Transverse colon (tissue), 4 donors: ENCODE measurements around the gene CXorf38. TPM values are rescaled to one million over a fixed set of nuclear protein-coding genes. Genes with fewer than 3 reads are reported as not detected.
A peak's percentile ranks its signal among the peaks of the same experiment; 100 is the strongest.

ENCODE experiments used
- DNase-seq: peaks from one replicate; pipeline ENCODE4 v3.0.0-alpha.2; 2019
- H3K27ac ChIP-seq, 4 donors: fragments of 200-600 bp; sonication (generic); 2 replicates each; pipeline ENCODE4 v1.5.1; 2016 to 2018; ENCODE audit warnings: inconsistent platforms in 4 of 4
- H3K27me3 ChIP-seq: fragments of 200-600 bp; sonication (generic); 2 replicates; pipeline ENCODE4 v1.5.1; 2017; ENCODE audit warnings: inconsistent platforms
- H3K36me3 ChIP-seq, 4 donors: fragments of 200-600 bp; sonication (generic); 2 replicates each; pipeline ENCODE4 v1.5.1; 2017 to 2019; ENCODE audit warnings: inconsistent platforms in 4 of 4
- H3K4me1 ChIP-seq, 4 donors: fragments of 200-600 bp; sonication (generic); 2 replicates each; pipeline ENCODE4 v1.5.1; 2017 to 2020; ENCODE audit warnings: inconsistent platforms in 4 of 4
- H3K4me3 ChIP-seq, 4 donors: fragments of 200-600 bp; sonication (generic); 1 replicate in 1 of 4; 2 replicates in 3 of 4; pipeline versions ENCODE4 v1.5.1 to v1.6.1; 2017 to 2019; ENCODE audit warnings: inconsistent platforms in 4 of 4
- H3K9me3 ChIP-seq, 2 donors: fragments of 200-600 bp; sonication (generic); 2 replicates each; pipeline ENCODE4 v1.5.1; 2017 to 2019; ENCODE audit warnings: inconsistent platforms in 2 of 2
- EP300 ChIP-seq: sonication (generic); formaldehyde crosslinking; IDR thresholded peaks from one replicate; pipeline ENCODE4 v1.6.1; 2017; ENCODE audit warnings: antibody characterized with exemption, low read depth
- POLR2A ChIP-seq: fragments of 450-650 bp; IDR thresholded peaks from one replicate; pipeline ENCODE4 v1.6.1; 2016; ENCODE audit warnings: antibody characterized with exemption, mild to moderate bottlenecking, moderate library complexity
- POLR2AphosphoS5 ChIP-seq, 3 donors: sonication (generic); formaldehyde crosslinking; IDR thresholded peaks; one replicate each; pipeline ENCODE4 v1.6.1; 2016; ENCODE audit warnings: antibody characterized with exemption in 3 of 3
- WGBS, 2 donors: methylation state at CpG; one replicate each; pipeline ENCODE4 v1.1.5; 2018; ENCODE audit warnings: low coverage in 1 of 2; 5-methylcytosine and 5-hydroxymethylcytosine counted together
- in situ Hi-C, 4 donors: fragments of 200-750 bp; cut with MboI; loops; one replicate each; pipeline versions ENCODE4 v1.15.0 to v1.15.1; 2017; ENCODE audit warnings: low sequenced_read_pairs in 3 of 4, low pct_ligation_motif_present in 1 of 4, low pct_unique_long_range_greater_than_20kb in 1 of 4
- intact Hi-C: fragments of 100-400 bp; cut with DNase I; formaldehyde crosslinking; loops from one replicate; pipeline ENCODE4 v1.15.1; 2023; ENCODE audit warnings: low total_unique reads
- total RNA-seq, 4 donors: library from RNA; depleted of rRNA; stranded (reverse); fragments of >200 nt; gene quantifications; one replicate each; pipeline ENCODE4 v1.1.0, GENCODE V29; 2016
- TF ChIP-seq, protein P1 (sequence below), 5 experiments: fragments of 200-600 bp in 3 of 5; fragments of 450-650 bp in 2 of 5; sonication (generic) in 3 of 5; IDR thresholded peaks; 1 replicate in 2 of 5; 2 replicates in 3 of 5; pipeline ENCODE4 v1.5.1; 2016 to 2017; ENCODE audit warnings: antibody characterized with exemption in 5 of 5, inconsistent platforms in 3 of 5, mild to moderate bottlenecking in 2 of 5, moderate library complexity in 1 of 5

CXorf38 gene
- total RNA-seq, 4 donors from 2014 or later = 5.4 to 18.6 (median 12.1) TPM

DNA sequence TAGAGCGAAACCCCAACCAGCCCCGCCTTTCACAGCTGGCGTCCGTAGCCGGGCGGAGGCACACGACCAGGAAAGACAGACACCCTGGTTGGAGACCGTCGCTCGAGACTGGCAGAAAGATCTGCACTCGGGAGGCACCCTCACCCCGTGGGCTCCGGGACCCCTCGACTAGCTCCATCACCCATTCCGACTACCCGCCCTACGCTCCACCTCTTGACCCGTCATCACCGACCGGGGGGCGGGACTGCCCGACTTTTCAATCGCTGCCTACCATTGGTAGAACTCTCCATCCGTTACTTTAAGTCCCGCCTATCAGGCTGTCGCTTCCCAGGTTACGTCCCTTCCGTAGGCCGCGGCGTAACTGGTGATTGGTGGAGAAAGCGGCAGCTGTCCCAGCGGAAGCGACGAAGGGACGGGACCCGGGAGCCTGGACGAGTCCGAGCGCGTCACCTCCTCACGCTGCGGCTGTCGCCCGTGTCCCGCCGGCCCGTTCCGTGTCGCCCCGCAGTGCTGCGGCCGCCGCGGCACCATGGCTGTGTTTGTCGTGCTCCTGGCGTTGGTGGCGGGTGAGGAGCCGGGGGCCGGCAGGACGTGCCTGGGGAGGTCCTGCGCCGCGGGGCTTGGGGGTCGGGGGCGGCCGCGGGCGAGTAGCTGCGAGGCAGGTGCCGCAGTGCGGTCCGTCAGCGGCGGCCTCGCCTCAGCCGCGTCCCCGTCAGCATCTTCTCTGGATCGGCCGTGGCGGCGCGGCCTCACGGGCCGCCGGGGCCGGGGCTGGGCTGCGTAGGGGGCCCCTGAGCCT lies 66.6 kb downstream of the CXorf38 start, which contains the start of gene ATP6AP2:
TSS of gene ATP6AP2 (plus strand) at position 434 of the 799 bp plus-strand sequence. CDS start at position 530, 96 bp downstream.
- 58% methylated on average over 54 of the region's 89 CpGs; no CpG with 5 or more reads in 1 of the 2 donors for WGBS, 2 donors
- Histone ChIP-seq H3K4me1 (peaks cover 3 to 13% (median 6%) of the 10 kb centered on the region in 4 donors), H3K36me3 (no peaks in the 10 kb centered on the region), H3K27me3 (no peaks in the 10 kb centered on the region), H3K27ac (peak within 1 kb of the TSS; percentile 85 to 98 (median 95)), H3K4me3 (peak within 1 kb of the TSS; percentile 63 to 84 (median 72)), H3K9me3 (no peaks in the 10 kb centered on the region)
- in situ Hi-C loops (no loop called here), intact Hi-C loops (no loop called here)
- peak; percentile 93 for DNase-seq
- peak; percentile 90 for TF ChIP-seq POLR2A
- TF ChIP-seq, protein P1, sequence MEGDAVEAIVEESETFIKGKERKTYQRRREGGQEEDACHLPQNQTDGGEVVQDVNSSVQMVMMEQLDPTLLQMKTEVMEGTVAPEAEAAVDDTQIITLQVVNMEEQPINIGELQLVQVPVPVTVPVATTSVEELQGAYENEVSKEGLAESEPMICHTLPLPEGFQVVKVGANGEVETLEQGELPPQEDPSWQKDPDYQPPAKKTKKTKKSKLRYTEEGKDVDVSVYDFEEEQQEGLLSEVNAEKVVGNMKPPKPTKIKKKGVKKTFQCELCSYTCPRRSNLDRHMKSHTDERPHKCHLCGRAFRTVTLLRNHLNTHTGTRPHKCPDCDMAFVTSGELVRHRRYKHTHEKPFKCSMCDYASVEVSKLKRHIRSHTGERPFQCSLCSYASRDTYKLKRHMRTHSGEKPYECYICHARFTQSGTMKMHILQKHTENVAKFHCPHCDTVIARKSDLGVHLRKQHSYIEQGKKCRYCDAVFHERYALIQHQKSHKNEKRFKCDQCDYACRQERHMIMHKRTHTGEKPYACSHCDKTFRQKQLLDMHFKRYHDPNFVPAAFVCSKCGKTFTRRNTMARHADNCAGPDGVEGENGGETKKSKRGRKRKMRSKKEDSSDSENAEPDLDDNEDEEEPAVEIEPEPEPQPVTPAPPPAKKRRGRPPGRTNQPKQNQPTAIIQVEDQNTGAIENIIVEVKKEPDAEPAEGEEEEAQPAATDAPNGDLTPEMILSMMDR (IDR thresholded peaks at IDR 0.05) = no peak
- TF ChIP-seq EP300 = no peak
- TF ChIP-seq POLR2AphosphoS5 (IDR thresholded peaks at IDR 0.05) = peak; percentile 84 to 94 (median 93)

DNA sequence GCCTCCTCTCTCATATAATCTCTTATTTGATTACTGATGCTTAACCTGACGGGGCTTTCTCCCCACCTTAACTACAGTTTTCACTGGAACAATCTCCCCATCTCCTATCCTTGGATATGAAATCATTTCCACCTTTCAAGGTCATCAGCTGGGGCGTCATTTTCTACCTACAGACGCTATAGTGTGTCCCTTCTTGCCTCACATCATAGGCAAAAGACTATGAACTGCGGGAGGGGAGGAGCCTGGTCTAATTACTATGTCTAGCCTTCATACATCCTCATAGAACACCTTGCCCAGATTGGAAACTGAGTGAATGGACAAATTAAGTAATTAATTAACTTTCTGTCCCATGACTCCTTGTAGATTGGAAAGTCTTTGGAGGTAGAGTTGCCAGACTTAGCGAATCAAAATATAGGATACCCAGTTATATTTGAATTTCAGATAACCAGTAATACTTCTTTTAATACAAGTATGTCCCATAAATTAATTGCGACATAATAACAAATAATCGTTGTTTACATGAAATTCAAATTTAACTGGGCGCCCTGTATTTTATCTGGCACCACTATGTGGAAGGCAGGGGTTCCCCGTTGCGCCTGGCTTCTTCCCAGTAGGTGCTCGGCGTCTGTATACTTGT lies 67.3 kb downstream of the CXorf38 start:
- no peaks in the 10 kb centered on the region for H3K36me3 ChIP-seq
- H3K27ac ChIP-seq = peak overlapping the region; percentile 85 to 98 (median 95)
- no peaks in the 10 kb centered on the region for H3K27me3 ChIP-seq
- in situ Hi-C loops = no loop called here
- TF ChIP-seq POLR2AphosphoS5 (IDR thresholded peaks at IDR 0.05) = no peak
- TF ChIP-seq EP300 = no peak
- TF ChIP-seq, protein P1 (IDR thresholded peaks at IDR 0.05) = no peak
- no peak for TF ChIP-seq POLR2A
- peak overlapping the region; percentile 30 to 84 (median 72) for H3K4me3 ChIP-seq
- H3K4me1 ChIP-seq = peaks cover 3 to 13% (median 6%) of the 10 kb centered on the region in 4 donors
- intact Hi-C loops = no loop called here
- 14 to 38% methylated on average over 3 to 12 of the region's 12 CpGs for WGBS, 2 donors
- no peak for DNase-seq
- H3K9me3 ChIP-seq = no peaks in the 10 kb centered on the region

DNA sequence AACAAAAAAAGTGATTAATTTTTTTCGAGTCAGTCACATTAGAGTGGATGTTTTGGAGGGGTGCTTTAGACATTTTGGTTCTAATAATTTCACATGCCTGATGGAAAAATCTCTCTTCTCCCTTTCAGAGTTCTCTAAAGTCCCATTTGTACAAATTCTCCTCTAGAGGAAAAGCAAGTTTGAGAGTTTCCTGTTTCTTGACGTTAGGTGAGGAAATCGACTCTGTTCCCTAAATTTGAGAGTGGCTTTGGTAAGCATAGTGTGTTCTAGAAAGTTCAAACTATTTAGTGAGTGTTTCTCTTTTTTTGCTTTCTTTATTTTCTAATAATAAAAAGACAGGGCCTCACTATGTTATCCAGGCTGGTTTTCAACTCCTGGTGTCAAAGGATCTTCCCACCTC lies 68.2 kb downstream of the CXorf38 start:
- TF ChIP-seq POLR2AphosphoS5 (IDR thresholded peaks at IDR 0.05) (no peak), EP300 (no peak), POLR2A (no peak)
- TF ChIP-seq, protein P1 (IDR thresholded peaks at IDR 0.05) = no peak
- intact Hi-C loops (no loop called here), in situ Hi-C loops (no loop called here)
- no peak overlapping the region for H3K4me3 ChIP-seq
- 38 to 62% methylated on average over 2 to 3 of the region's 3 CpGs for WGBS, 2 donors
- no peak for DNase-seq
- no peaks in the 10 kb centered on the region for H3K27me3 ChIP-seq
- H3K27ac ChIP-seq = peak overlapping the region in 1 of 4 donors; percentile 96
- H3K4me1 ChIP-seq = peaks cover 3 to 13% (median 6%) of the 10 kb centered on the region in 4 donors
- no peaks in the 10 kb centered on the region for H3K9me3 ChIP-seq
- no peaks in the 10 kb centered on the region for H3K36me3 ChIP-seq

DNA sequence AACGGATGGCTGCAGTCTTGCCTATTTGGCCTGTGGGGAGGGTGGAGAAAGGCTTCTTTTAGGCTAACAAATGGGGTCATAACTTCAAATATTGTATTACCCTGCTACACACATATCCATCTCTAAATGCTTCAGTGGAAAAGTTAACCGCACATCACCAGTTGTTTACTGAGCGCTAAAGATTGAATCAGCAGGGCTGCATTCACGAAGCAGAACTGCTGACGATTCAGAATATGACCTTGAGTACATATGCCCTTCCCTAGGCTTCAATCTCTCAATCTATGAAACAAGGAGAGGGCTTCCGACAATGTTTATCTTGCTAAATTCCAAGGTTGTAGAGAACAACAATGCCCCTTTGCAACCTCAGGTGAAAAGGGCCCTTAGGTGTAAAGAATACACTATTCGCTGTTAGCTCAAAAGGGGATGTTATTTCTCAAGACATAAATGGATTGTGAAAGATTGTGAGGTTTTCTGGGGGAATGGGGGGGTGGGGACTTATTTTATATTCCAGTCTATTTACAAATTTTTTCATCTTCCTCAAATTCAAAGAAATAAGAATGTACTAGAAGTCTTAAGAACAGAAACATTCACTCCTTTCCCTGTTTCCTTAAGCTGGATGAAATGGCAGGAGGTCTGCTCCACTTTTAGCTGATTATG lies 69.2 kb downstream of the CXorf38 start:
- 83 to 86% methylated on average over 1 to 7 of the region's 7 CpGs for whole genome bisulfite sequencing, 2 donors

More for the DNA sequence above, 69.2 kb downstream of the CXorf38 start:
- no peak for TF ChIP-seq POLR2AphosphoS5 (IDR thresholded peaks at IDR 0.05)
- TF ChIP-seq EP300 = no peak
- TF ChIP-seq, protein P1 (IDR thresholded peaks at IDR 0.05) = no peak
- no peak for TF ChIP-seq POLR2A
- H3K4me3 ChIP-seq = no peak overlapping the region
- in situ Hi-C loops = no loop called here
- peaks cover 3 to 13% (median 6%) of the 10 kb centered on the region in 4 donors for H3K4me1 ChIP-seq
- H3K27ac ChIP-seq = no peak overlapping the region
- intact Hi-C loops = no loop called here
- H3K9me3 ChIP-seq = no peaks in the 10 kb centered on the region
- no peaks in the 10 kb centered on the region for H3K36me3 ChIP-seq
- no peaks in the 10 kb centered on the region for H3K27me3 ChIP-seq
- no peak for DNase-seq
